Medulla oblongata (tissue), 1 donor: ENCODE results near the gene ASTN2.
A peak's percentile ranks its signal among the peaks of the same experiment; 100 is the strongest.

Experiments
- DNase-seq: peaks from one replicate; pipeline ENCODE4 v3.0.0-alpha.2; 2015; ENCODE audit errors: extremely low spot score

The ASTN2 gene

DNA sequence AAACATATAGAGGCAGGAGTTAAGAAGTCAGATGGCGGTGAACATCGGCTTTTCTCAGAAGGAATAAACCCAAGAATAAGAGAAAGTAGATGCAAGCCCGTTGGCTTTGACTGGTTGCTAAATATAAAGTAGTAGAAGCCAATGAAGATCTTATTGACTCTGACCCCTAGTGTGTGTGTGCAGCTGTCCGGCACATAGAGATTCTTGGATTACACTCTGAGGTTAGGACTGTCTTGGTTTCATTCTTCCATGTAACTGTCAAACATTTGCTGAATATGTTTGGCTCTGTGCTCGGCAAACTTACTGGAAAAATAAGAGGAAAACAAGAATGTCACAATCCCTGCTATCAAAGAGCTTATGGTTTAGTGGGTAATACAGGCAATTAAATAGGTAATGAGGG, 54.9 kb downstream of the ASTN2 start:
- no peak for DNase-seq

DNA sequence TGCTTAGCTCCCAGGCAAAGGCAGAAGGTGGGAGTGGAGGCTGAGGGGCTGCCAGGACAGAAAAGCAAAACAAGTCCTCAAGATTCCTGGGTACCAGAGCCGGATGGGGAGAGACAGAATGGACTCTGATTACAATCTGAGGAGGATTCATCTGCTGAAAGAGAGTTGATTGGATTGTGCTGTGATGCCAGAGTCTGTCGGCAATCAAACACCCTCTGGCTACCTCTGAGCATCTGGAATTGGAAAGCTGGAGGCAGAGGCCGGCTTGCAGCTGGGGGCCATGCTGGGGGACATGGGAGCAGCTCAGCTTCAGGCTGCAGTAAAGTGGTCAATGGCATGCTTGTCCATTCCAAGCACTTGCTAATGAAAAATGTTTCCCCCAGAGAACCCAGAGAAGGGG, 59.3 kb downstream of the ASTN2 start:
- no peak for DNase-seq

DNA sequence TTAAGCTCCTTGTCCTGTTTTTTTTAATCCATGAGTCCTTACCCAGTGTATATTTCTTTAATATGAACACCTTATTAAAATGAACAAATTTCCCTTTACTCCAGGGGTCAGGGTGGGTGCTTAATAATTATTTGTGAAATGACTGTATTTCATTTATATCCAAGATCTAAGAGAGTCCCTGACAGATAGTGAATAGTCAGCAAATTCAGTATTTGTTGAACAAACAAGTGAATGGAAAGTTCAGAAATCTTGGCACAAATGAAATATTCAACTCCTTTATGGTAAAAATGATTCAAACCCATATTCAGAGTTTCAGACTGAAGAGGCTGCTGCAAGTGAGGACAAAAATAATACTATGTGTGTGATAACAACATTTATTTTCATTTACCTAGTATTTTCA, 59.9 kb downstream of the ASTN2 start:
- no peak for DNase-seq

DNA sequence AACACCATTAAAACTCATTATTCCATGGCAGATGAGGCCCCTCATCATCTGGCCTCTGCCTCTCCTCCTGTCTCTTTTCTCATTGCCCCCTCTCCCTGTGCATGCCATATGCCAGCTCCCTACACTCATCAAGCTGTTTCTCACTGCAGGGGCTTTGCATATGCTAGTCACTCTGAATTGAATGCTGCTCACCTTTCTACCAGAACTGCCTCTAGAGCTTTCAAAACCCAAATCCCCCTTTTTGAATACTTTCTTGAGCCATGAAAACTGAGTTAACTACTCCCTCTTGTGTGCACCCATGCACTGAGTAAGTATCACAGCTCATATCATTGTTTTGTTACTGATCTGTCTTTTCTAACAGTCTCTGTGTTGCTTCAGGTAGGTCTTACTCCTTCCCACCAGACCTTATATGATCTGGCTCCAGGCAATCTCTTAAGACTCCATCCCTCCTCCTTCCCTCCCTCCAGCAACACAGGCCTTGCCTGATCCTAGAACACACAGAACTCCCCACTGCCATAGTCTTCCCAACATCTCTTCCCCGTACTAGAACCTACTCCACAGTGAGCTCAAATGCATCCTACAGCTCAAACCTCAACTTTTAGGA, 60.5 kb downstream of the ASTN2 start:
- no peak for DNase-seq

DNA sequence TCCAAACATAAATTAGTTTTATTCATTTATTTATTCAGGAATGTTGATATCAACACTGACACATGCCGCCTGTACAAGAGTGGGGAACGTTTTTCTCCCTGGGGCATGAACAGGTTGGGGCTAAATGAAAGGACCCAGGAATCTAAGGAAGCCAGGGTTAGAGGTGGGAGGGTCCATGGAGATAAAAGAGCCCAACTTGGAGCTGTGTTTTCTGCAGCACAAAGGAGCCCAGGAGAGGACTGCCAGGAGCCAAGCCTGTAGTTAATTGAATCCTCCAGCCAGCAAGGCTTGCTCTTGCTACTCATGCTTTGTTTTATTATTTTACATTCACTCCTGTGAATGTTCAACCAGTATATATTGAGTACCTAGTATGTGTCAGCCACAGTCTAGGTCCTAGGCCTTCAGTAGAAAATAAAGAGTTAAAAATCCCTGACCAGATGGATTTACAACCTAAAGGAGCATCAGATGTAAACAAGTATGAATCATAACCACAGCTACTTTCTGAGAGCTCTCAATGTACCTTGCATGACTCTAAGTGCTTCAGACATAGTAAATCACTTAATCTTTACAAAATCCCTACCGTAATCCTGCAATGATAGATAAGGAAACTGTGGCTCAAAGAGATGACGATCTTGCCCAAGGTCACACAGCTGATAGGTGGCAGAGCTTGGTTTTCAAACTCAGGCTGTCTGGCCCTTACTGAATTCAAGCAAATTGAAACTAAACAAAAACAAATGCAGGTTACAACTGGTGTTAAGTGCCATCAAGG, 69.8 kb downstream of the ASTN2 start:
- no peak for DNase-seq

DNA sequence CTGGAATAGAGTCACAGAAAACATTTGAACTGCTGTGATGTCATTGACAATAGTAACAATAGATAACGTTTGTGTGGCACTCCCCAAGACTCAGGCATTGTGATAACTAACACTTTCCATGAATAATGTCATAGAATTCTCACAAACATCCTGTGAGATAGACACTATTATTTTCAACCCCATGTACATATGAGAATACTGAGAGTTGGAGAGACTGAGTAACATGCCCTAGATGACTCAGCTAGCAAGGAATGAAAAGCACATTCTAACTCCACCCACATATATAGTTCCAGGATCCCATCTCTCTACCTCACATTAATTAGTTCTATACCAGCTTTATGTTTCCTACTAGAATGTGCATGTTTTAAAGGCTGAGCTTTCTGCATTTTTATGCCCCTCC, 71.4 kb downstream of the ASTN2 start:
- DNase-seq, result no peak

DNA sequence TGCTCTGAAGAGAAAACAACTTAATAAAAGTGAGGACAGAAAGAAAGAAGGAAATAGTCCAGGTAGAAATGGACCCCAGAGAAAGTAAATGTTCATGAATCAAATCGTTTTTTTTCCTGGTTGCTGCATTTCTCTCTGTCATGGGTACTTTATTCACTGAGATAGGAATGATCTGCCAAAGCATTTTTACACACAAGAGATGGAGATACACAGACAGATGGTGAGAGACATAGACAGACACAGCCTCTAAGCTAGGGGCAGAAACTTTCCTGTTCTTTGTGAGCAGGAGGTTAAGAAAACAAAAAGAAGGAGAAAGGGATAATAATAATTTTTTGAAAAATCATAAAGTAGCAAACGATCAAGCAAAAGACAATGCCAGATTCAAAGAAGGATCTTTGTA, 73.7 kb downstream of the ASTN2 start:
- no peak for DNase-seq

DNA sequence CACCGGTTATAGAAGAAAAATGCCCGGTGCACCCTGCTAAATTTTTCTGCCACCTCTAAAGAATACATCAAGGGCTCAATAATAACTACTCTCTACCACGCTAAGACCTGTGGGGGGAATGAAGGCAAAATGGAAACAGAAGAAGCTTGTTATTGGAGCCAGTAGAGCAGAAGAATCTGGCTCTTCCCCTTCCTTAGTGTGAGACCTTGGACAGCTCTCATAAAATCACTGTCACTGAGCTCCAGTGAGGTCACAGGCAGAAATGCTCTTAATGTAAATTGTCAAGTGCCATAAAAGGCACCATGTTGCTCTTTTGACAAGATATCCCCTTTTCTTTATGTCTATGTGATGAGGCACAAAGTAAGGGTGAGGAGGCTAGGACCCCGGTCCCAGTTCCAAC, 74.4 kb downstream of the ASTN2 start:
- no peak for DNase-seq

DNA sequence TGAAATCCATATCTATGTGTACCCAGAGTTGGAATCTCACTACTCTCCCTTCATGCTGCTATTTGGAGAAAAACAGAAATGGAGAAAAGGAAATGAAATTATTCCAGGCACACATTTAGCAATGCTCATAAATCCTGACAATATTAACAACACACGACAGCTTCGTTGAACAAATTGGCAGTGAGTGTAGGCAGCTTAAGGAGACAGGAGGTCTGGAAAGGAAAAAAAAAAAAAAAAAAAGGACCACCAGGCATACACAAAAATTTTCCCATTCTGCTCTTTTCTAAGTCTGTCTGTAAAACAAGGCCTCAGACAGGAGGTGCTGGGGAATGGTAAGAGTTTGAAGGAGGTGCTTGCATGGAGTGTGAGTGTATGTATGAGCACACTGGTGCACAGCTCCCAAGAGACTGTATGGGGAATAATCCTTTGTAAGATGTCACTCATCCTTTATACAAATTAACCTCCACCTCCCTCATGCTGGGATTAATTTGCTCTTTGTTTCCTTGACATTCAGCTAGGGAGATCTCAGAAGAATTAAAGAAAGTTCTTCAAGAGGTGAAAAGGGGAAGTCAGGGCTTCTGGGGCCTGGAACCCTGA, 78.9 kb downstream of the ASTN2 start:
- no peak for DNase-seq

DNA sequence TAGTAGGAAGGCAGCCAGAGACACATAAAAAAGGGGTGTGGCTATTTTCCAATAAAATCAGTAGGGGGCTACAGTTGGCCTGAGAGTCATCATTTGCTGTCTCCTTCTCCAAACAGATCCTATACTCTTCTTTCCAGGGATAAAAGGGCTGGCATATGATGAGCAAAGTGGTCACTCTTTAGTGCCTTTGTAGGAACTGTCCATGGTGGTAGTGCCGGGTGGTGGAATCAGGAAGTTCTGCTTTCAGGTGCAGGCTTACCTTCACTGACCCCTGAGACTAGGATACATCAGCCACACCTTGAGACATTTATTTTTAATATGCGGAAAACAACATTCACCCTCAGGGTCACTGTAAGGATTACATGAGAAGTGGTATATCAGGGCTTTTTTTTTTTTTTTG, 80.8 kb downstream of the ASTN2 start:
- DNase-seq, result no peak

DNA sequence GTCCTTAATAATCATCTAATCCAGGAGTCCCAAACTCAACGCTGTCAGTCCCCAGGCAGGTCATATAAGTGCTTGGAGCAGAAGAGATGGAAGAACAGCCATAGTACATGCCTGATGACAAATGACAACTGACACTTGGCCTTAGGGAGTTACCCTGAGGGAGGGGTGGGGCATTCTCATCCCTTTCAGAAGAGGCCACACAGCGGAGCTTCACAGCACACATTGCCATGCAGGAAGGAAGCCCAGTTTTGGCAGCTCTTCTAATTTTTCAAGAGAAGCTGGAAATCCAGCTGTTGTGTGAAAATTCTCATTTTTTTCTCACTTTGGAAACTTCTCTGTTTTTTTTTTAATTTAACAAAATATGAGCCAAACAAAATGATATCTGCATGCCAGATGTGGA, 89.0 kb downstream of the ASTN2 start:
- DNase-seq, result no peak

DNA sequence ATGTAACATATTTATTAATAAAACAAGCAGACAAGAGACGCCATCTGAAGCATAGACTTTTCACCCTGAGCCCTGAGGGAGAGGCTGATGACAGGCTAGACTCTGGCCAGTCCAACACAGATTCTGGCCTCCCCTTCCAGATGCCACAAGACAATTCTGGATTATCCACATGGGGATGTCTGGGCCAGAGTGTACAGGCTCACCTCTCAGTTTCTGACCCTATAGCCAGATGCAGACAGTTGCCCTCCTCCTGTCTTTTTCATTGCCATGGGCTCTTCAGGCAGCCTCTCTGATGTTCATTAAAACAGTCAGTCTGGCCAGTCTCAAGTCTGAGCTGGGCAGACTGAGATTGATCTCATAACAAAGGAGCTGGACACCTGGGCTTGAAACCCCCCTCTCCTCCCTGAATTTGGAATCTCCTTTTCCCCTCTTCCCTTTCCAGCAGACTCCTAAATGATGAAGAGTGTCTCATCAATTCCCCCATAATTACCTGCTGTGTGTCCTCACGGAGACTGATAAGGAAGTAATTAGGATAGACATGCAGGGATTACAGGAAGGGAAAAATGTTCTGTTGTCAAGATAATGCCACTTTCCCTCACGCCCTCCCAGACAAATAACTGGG, 89.6 kb downstream of the ASTN2 start:
- no peak for DNase-seq

DNA sequence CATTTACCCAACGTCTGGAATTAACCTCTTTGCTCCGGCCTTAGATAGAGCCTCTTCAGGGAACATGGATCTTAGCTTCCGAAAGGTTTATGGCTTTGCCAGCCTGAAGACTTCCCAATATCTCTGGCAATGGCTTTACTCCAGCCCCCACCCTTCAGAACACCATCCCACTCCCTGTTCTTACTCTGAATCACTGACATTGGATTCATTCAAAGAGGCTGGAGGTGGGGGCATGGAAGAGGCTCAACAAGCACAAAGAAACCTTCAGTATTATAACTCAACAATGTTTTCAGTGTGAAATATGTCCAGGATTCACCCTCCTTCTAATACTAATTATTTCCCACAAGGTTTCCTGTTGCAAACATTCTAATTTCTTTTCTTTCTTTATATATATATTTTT, 91.5 kb downstream of the ASTN2 start:
- DNase-seq, result no peak

DNA sequence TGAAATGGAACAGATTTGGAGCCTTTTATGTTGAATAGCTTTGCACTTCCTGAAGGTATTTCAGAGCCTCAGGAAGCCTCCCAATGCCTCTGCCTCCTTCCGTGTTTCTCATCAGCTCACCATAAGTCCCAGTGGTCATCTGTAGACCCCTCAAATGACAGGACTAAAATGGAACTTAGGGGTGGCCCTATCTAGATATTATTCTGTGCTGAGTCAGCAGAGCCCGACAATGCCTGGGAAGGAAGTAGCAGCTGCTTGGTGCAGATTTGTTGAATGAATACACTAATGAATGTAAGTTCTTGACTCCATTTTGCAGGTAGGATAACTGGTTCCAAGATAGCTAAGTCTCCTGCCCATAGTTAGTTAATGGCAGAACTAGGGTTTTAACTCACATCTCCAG, 97.7 kb downstream of the ASTN2 start:
- no peak for DNase-seq

DNA sequence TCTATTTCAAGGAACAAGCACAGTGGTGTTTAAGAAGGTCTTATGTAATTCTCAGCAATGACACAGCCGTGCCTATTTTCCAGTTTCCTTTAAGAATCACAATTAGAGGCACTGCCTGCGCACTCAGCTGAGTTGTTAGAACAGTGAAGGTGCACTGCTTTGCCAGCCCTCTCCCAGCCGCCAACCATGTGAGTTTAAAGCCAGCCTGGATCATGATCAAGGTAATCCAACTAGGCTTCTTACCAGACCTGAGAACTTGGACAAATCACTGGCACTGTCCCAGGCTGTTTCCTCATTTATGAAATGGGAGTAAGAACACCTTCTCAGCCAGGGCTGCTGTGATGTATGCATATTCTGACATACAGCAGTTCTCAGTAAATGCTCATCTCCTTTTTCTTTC, 99.6 kb downstream of the ASTN2 start:
- DNase-seq, result peak; percentile 38

DNA sequence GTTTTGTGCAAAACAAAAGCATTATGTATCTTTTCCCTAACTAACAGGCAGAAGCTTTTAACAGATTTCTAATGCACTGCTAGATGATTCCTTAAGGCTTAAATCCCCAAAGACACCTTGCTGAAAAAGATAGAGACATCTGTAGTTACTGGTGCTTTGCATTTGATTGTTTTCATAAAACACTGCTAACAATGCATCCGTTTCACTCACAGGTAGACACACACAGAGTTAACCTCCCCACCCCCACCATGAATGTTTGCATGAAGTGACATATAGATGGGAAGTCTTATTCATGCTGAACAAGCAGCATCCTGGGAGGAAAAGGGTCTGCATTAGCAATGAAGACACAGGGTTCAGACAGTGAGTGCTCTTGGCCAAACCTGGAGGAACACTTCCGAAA, 100.9 kb downstream of the ASTN2 start:
- DNase-seq, result no peak

DNA sequence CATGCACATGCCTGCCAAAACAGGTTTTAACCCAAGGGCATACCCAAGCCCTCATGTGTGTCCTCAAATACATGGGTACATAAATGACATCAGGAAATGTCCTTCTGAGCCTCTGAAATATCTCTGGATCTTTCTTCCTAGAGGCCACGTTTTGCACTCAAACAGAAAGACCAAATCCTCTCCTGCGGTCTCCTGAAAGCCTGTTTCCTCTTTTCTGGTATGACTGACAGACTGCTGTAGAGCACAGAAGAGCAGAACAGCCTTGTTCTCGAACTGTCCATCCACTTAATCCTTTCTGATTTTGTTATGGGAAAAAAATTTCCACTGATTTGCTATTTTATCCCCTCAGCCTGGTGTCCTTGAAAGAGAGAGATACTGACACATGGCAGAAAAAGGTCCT, 107.2 kb downstream of the ASTN2 start:
- DNase-seq, result no peak

DNA sequence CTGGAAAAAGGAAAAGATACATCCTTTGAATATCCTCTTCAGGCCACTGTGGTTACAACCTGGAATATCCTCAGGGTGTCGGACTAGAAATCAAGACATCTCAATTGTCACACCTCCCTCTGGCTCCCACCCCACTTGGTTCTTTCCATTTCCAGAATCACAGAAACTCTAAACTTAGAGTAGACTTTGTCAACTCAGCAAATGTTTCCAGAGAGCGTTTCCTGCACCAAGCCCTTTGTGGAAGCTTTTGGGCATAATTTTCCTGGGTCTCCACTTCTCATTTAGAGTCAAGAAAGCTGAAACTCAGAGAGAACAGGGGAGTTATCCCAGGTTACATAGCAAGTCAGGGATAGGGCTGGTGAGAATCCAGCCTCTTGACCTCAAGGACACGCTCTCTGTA, 108.8 kb downstream of the ASTN2 start:
- no peak for DNase-seq

DNA sequence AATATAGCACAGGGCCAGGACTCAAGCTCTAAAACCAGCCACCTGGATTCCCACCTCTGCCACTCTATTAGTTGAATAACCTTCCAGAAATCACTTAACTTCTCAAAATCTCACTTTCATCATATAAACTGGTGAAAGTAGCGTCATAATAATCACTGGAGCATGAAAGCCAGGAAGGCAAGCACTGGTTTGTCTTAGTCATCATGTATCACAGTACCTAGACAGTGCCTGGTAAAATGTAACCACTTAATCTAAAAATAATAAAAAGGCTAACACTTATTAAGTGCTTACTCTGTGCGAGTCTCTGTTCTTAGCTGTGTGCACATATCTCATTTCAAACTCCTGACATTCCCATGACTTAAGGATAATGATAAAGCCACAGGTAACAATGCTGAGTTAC, 109.4 kb downstream of the ASTN2 start:
- no peak for DNase-seq

DNA sequence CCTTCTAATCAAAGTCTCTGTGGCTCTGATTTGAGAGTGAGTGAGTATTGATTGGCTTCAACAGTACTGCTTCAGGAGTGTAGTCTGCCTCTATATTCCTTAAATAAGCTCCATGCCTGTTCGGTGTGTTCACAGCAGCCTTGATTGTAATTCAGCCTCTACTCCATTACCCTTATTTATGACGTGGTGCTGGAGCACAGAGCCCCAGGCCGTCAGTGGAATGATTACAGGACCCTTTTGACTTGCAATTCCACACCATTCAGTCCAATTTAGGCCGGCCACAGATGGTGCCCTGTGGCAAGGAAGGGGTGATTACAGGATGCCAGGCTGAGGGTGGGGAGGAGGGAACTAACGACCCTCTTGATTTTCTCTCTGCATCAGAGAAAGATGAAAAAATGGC, 110.3 kb downstream of the ASTN2 start:
- no peak for DNase-seq

DNA sequence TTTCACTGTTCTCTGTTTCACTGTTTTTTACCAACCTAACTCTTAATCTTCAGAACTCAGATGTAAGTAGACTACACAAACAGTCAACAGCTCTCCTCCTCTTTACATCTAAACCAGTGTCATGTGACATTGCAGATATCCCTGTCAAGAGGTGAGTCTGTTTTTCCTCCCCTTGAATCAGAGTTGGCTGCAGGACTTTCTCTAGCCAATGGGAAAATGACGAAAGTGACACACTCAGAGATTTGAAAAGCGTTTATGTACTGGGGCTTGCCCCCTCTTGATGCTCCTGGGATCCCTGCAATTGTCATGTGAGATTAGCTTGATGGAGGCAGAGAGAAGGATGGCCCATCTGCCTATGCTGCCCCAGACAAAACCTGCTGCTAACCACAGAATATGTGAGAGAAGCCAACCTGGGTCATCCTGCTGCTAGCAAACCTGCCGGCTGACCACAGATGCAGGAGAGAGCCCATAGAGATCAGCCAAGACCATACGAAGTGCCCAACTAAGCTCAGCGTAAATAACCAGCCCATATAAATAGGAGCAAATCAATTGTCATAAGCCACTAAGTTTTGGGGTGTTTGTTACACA, 111.1 kb downstream of the ASTN2 start:
- no peak for DNase-seq

DNA sequence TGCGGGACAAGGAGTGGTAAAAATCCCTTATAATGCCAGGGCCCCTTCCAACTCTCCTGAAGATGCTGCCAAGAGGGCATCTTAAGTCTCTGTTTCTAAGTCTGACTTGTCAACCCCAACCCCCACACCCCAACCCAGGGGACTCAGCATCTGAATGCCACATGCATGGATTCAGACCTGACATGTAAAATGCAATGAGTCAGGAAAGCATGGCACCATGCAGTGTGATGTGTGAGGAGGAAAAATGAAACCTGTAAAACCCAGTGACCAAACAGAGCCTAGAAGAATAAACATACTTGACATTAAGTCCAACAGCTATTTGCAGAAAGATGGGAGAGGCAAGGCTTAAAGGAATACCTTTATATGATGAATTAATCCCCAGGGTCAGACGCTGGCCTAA, 112.4 kb downstream of the ASTN2 start:
- no peak for DNase-seq
